GM18520 (cell line): ENCODE data around the gene NRP1.
"Not testable (repeated sequence)": the region's sequence is repeated elsewhere in the genome, so short reads cannot be mapped to it uniquely, and the experiment has no call there.

ENCODE experiments used
- ATAC-seq: cut with Tn5 transposase; IDR thresholded peaks from one replicate; pipeline ENCODE4 v1.9.1; 2021; ENCODE audit not compliant: unreplicated experiment

The NRP1 gene

GRCh38 chr10:33240931-33241330 lies 93.5 kb downstream of the NRP1 start:
- no peak for ATAC-seq

- ATAC-seq = no peak
Measured at GRCh38 chr10:33240258-33240657, 94.2 kb downstream of the NRP1 start.

- ATAC-seq = no peak
Measured at GRCh38 chr10:33239257-33239656, 95.2 kb downstream of the NRP1 start.

- no peak for ATAC-seq
Measured at GRCh38 chr10:33238643-33239042, 95.8 kb downstream of the NRP1 start.

- no peak for ATAC-seq
Measured at GRCh38 chr10:33237736-33238624, 96.5 kb downstream of the NRP1 start.

GRCh38 chr10:33236916-33237315 lies 97.6 kb downstream of the NRP1 start:
- ATAC-seq = no peak

- no peak for ATAC-seq
Measured at GRCh38 chr10:33235951-33236350, 98.5 kb downstream of the NRP1 start.

GRCh38 chr10:33235251-33235884 lies 99.1 kb downstream of the NRP1 start:
- ATAC-seq = no peak

- no peak for ATAC-seq
Measured at GRCh38 chr10:33234831-33235237, 99.6 kb downstream of the NRP1 start.

- ATAC-seq = no peak
Measured at GRCh38 chr10:33233635-33234034, 100.8 kb downstream of the NRP1 start.

GRCh38 chr10:33233221-33233620 lies 101.2 kb downstream of the NRP1 start:
- no peak for ATAC-seq

- ATAC-seq = no peak
Measured at GRCh38 chr10:33231621-33232350, 102.7 kb downstream of the NRP1 start.

GRCh38 chr10:33229949-33230267 lies 104.6 kb downstream of the NRP1 start:
- no peak for ATAC-seq

GRCh38 chr10:33229252-33229948 lies 105.1 kb downstream of the NRP1 start:
- no peak for ATAC-seq

GRCh38 chr10:33228426-33228825 lies 106.0 kb downstream of the NRP1 start:
- ATAC-seq = no peak

GRCh38 chr10:33227489-33227888 lies 107.0 kb downstream of the NRP1 start:
- no peak for ATAC-seq

- ATAC-seq = no peak
Measured at GRCh38 chr10:33224251-33224965, 110.1 kb downstream of the NRP1 start.

- no peak for ATAC-seq
Measured at GRCh38 chr10:33223326-33224000, 111.0 kb downstream of the NRP1 start.

GRCh38 chr10:33222304-33222703 lies 112.2 kb downstream of the NRP1 start:
- ATAC-seq = not testable (repeated sequence)

GRCh38 chr10:33217854-33218253 lies 116.6 kb downstream of the NRP1 start:
- no peak for ATAC-seq
